Stomach (tissue), 9 donors: Measurements from ENCODE around the gene CLIP2. TPM values are rescaled to one million over a fixed set of nuclear protein-coding genes. Genes with fewer than 3 reads are reported as not detected.

Experiments used
- DNase-seq, 2 donors: peaks; one replicate each; pipeline versions ENCODE4 v3.0.0 to v3.0.0-alpha.2; 2013 to 2019
- H3K27ac ChIP-seq, 5 donors: fragments of 200-600 bp in 4 of 5; sonication (generic) in 4 of 5; one replicate each; pipeline ENCODE4 v1.5.1; 2013 to 2019; ENCODE audit warnings: mild to moderate bottlenecking in 1 of 5, moderate library complexity in 1 of 5
- H3K27me3 ChIP-seq, 3 donors: fragments of 200-600 bp; sonication (generic); one replicate each; pipeline ENCODE4 v1.5.1; 2017 to 2019; ENCODE audit warnings: mixed run types in 1 of 3
- H3K36me3 ChIP-seq, 4 donors: fragments of 200-600 bp; sonication (generic); 1 replicate in 3 of 4; 2 replicates in 1 of 4; pipeline ENCODE4 v1.5.1; 2016 to 2019
- H3K4me1 ChIP-seq, 4 donors: fragments of 200-600 bp; sonication (generic); one replicate each; pipeline ENCODE4 v1.5.1; 2016 to 2019
- H3K4me3 ChIP-seq, 4 donors: fragments of 200-600 bp; sonication (generic) in 3 of 4; one replicate each; pipeline ENCODE4 v1.5.1; 2016 to 2019; ENCODE audit warnings: mild to moderate bottlenecking in 1 of 4
- H3K9me3 ChIP-seq, 4 donors: fragments of 200-600 bp; sonication (generic); one replicate each; pipeline ENCODE4 v1.5.1; 2016 to 2019
- CTCF ChIP-seq, 7 experiments: fragments of 450-650 bp in 4 of 7; fragments of 200-600 bp in 3 of 7; sonication (generic) in 3 of 7; IDR thresholded peaks; one replicate each; pipeline ENCODE4 v1.5.1; 2016 to 2019; ENCODE audit warnings: antibody characterized with exemption in 7 of 7, control low read depth in 2 of 7, mild to moderate bottlenecking in 1 of 7
- EP300 ChIP-seq: sonication (generic); formaldehyde crosslinking; IDR thresholded peaks from one replicate; pipeline ENCODE4 v1.6.1; 2017; ENCODE audit warnings: antibody characterized with exemption
- POLR2A ChIP-seq, 4 donors: fragments of 450-650 bp; IDR thresholded peaks; one replicate each; pipeline ENCODE4 v1.6.1; 2016; ENCODE audit warnings: antibody characterized with exemption in 4 of 4, control low read depth in 2 of 4, mild to moderate bottlenecking in 1 of 4, moderate library complexity in 1 of 4
- POLR2AphosphoS5 ChIP-seq, 3 donors: sonication (generic); formaldehyde crosslinking; IDR thresholded peaks; one replicate each; pipeline ENCODE4 v1.6.1; 2016; ENCODE audit warnings: antibody characterized with exemption in 3 of 3
- WGBS, 5 donors: extraction: QIAGEN DNeasy Blood & Tissue Kit in 3 of 5; methylation state at CpG; one replicate each; pipeline versions ENCODE4 v1.1.5 to v1.1.7; 2013 to 2018; 5-methylcytosine and 5-hydroxymethylcytosine counted together
- intact Hi-C: fragments of 100-400 bp; cut with DNase I; formaldehyde crosslinking; loops from one replicate; pipeline ENCODE4 v1.15.1; 2023; ENCODE audit warnings: low total_unique reads
- polyA plus RNA-seq, 3 donors: library from polyadenylated mRNA; stranded (reverse); fragments of 200-250 nt; gene quantifications; one replicate each; pipeline ENCODE4 v1.2.3, GENCODE V29; 2013
- total RNA-seq, 5 donors: library from RNA; depleted of rRNA; stranded (reverse); fragments of >200 nt; gene quantifications; one replicate each; pipeline versions ENCODE4 v1.1.0 to v1.2.3, GENCODE V29; 2014 to 2016
- donor health status: healthy with polysubstance abuse.
- donor health status: Bipolar disorder and iron deficiency.
- donor health status: healthy.

Gene CLIP2
- total and polyA plus RNA-seq, 8 donors = 4.5 to 485 (median 23.9) TPM

- no peaks in the 10 kb centered on the region for H3K27me3 ChIP-seq
- intact Hi-C loops = loop anchor here (10.0 kb wide), 1 partner anchor 360 kb away; no protein-coding TSS in a partner anchor
- no peak overlapping the region for H3K4me3 ChIP-seq
- no peak overlapping the region for H3K27ac ChIP-seq
- no peaks in the 10 kb centered on the region for H3K4me1 ChIP-seq
- 82 to 90% (median 82%) methylated on average over 11 to 15 of the region's 15 CpGs for WGBS, 5 donors
- no peaks in the 10 kb centered on the region for H3K9me3 ChIP-seq
- no peak for DNase-seq
- peaks cover 30 to 57% (median 54%) of the 10 kb centered on the region in 4 donors for H3K36me3 ChIP-seq
- no peak for TF ChIP-seq CTCF (IDR thresholded peaks at IDR 0.05)
- TF ChIP-seq EP300 = no peak
- no peak for TF ChIP-seq POLR2AphosphoS5 (IDR thresholded peaks at IDR 0.05)
- no peak for TF ChIP-seq POLR2A (IDR thresholded peaks at IDR 0.05)
Measured at GRCh38 chr7:74404741-74405140, 115.5 kb downstream of the CLIP2 start.

GRCh38 chr7:74405191-74405898 is 116.1 kb downstream of the CLIP2 start:
- DNase-seq = peak in 1 of 2 donors; percentile 47
- intact Hi-C loops = loop anchor here (10.0 kb wide), 1 partner anchor 361 kb away; no protein-coding TSS in a partner anchor

GRCh38 chr7:74405899-74406512 is 116.8 kb downstream of the CLIP2 start:
- H3K9me3 ChIP-seq = no peaks in the 10 kb centered on the region
- H3K4me3 ChIP-seq = no peak overlapping the region
- WGBS, 5 donors = 87 to 90% (median 88%) methylated on average over 18 to 20 of the region's 20 CpGs
- no peak for DNase-seq
- intact Hi-C loops = loop anchor here (10.0 kb wide), 1 partner anchor 361 kb away; no protein-coding TSS in a partner anchor
- H3K27ac ChIP-seq = no peak overlapping the region
- TF ChIP-seq POLR2AphosphoS5 (IDR thresholded peaks at IDR 0.05) = no peak
- TF ChIP-seq POLR2A (IDR thresholded peaks at IDR 0.05) = no peak
- TF ChIP-seq EP300 = no peak
- no peak for TF ChIP-seq CTCF (IDR thresholded peaks at IDR 0.05)
- no peaks in the 10 kb centered on the region for H3K27me3 ChIP-seq
- H3K4me1 ChIP-seq = no peaks in the 10 kb centered on the region
- H3K36me3 ChIP-seq = peaks cover 24 to 46% (median 42%) of the 10 kb centered on the region in 4 donors

More at GRCh38 chr7:74405191-74405898, 116.1 kb downstream of the CLIP2 start:
- H3K9me3 ChIP-seq = no peaks in the 10 kb centered on the region
- TF ChIP-seq EP300 (no peak), POLR2A (IDR thresholded peaks at IDR 0.05) (no peak), CTCF (IDR thresholded peaks at IDR 0.05) (peak in 2 of 7 experiments; percentile 23 to 25)
- H3K36me3 ChIP-seq = peaks cover 27 to 53% (median 49%) of the 10 kb centered on the region in 4 donors
- no peaks in the 10 kb centered on the region for H3K27me3 ChIP-seq
- 73 to 85% (median 81%) methylated on average over 18 to 31 of the region's 31 CpGs for WGBS, 5 donors
- no peak overlapping the region for H3K27ac ChIP-seq
- no peak overlapping the region for H3K4me3 ChIP-seq
- no peaks in the 10 kb centered on the region for H3K4me1 ChIP-seq

GRCh38 chr7:74407958-74408357 is 118.8 kb downstream of the CLIP2 start:
- Histone ChIP-seq H3K27ac (no peak overlapping the region), H3K9me3 (no peaks in the 10 kb centered on the region), H3K36me3 (peaks cover 17 to 27% (median 25%) of the 10 kb centered on the region in 4 donors), H3K27me3 (no peaks in the 10 kb centered on the region), H3K4me3 (no peak overlapping the region), H3K4me1 (no peaks in the 10 kb centered on the region)
- DNase-seq = no peak
- 63 to 96% (median 68%) methylated on average over 4 of the region's 4 CpGs for WGBS, 5 donors
- TF ChIP-seq POLR2A (IDR thresholded peaks at IDR 0.05) = no peak
- TF ChIP-seq EP300 = no peak
- TF ChIP-seq CTCF (IDR thresholded peaks at IDR 0.05) = no peak
- no peak for TF ChIP-seq POLR2AphosphoS5 (IDR thresholded peaks at IDR 0.05)
- intact Hi-C loops = loop anchor here (10.0 kb wide), 1 partner anchor 363 kb away; no protein-coding TSS in a partner anchor
